Heart left ventricle (tissue), 13 donors: ENCODE results near the gene WBP1L.

Experiments used
- POLR2A ChIP-seq, 2 donors: fragments of 450-650 bp; IDR thresholded peaks; one replicate each; pipeline ENCODE4 v1.6.1; 2017; ENCODE audit warnings: antibody characterized with exemption in 2 of 2, mild to moderate bottlenecking in 2 of 2, moderate library complexity in 2 of 2
- TF ChIP-seq, protein P1 (sequence below), 12 donors: fragments of 200-600 bp; sonication (generic) in 4 of 12; IDR thresholded peaks; one replicate each; pipeline versions ENCODE4 v1.5.0 to v1.8.0; 2018 to 2022; ENCODE audit warnings: antibody characterized with exemption in 12 of 12, mild to moderate bottlenecking in 5 of 12
- donor health status: ischemic (EF 13 %, LVEDD 7.1; RV severe dilation, severe dysfunction).
- donor health status: DM: no; HTN: yes; CAD: no.
- donor health status: DM: no; HTN: no; CAD: no.
- donor health status: ischemic (EF 25% LVEDD 6.9; RV normal size, moderate dysfunction).
- donor health status: ischemic (EF 25% LVEDD 5.7; RV mildly dilated, moderate dysfunction).
- donor health status: ischemic (EF 35%, LVEDD 5.7; RV mildly dilated, moderate dysfunction).
- donor health status: nonischemic (EF 11% LVEDD 7.7; RV severe dilation, severe dysfunction).
- donor health status: DM: yes; HTN: yes; CAD: no.
- donor health status: PGD.
- donor health status: ischemic (EF 29% LVEDD 5.4; RV normal size, mild dysfunction).
- donor health status: nonischemic (EF 23%, LVEDD 6.1; RV moderate dilation, normal function).

DNA sequence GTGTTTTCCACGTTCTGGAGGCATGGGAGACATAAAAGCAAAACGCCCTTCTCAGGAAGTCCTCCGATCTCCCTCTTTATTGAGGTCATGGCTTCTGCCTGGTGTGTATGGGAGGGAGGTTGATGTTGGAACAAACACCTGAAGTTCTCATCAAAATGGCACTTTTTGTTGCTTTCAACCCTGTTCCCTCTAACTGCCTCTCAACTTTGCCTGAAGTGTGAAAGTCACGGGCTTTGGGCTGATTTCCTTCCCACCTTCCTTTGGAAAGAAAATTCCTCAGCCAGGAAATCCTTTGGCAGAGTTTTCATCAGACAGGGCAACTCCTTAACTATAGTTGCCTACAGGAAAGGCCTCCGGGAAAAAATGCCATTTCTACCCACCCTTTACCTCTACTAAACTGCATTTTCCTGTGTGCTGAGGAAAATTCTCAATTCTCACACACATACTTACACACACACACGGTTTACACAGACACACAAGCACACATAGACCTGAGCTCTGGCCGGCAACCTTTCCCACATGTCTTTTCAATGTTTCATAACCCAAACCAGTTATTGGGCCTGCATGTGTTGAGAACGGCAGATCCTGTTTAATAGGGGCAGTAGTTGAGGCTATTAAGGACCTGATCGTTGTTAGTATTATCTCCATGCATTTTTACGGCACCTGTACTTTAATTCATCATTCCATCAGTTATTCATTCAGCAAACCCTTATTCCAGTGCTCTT is 57.0 kb downstream of the WBP1L start:
- TF ChIP-seq POLR2A (IDR thresholded peaks at IDR 0.05) = no peak
- TF ChIP-seq, protein P1, sequence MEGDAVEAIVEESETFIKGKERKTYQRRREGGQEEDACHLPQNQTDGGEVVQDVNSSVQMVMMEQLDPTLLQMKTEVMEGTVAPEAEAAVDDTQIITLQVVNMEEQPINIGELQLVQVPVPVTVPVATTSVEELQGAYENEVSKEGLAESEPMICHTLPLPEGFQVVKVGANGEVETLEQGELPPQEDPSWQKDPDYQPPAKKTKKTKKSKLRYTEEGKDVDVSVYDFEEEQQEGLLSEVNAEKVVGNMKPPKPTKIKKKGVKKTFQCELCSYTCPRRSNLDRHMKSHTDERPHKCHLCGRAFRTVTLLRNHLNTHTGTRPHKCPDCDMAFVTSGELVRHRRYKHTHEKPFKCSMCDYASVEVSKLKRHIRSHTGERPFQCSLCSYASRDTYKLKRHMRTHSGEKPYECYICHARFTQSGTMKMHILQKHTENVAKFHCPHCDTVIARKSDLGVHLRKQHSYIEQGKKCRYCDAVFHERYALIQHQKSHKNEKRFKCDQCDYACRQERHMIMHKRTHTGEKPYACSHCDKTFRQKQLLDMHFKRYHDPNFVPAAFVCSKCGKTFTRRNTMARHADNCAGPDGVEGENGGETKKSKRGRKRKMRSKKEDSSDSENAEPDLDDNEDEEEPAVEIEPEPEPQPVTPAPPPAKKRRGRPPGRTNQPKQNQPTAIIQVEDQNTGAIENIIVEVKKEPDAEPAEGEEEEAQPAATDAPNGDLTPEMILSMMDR (IDR thresholded peaks at IDR 0.05) = no peak
